GM08714 (cell line): ENCODE data around the gene LHX3.

Experiments
- H3K4me3 ChIP-seq: fragments of 200-500 bp; sonication (Bioruptor generic); 2 replicates; pipeline ENCODE4 v1.5.1; 2014; ENCODE audit warnings: mild to moderate bottlenecking, low read length, inconsistent platforms
- ZNF274 ChIP-seq: IDR thresholded peaks from 2 replicates; pipeline ENCODE4 v1.6.1; 2012; ENCODE audit warnings: mild to moderate bottlenecking, low read depth, low read length

The LHX3 gene

GRCh38 chr9:136181784-136182419 is 23.0 kb downstream of the LHX3 start:
- no peak for TF ChIP-seq ZNF274
- no peak overlapping the region for H3K4me3 ChIP-seq

DNA sequence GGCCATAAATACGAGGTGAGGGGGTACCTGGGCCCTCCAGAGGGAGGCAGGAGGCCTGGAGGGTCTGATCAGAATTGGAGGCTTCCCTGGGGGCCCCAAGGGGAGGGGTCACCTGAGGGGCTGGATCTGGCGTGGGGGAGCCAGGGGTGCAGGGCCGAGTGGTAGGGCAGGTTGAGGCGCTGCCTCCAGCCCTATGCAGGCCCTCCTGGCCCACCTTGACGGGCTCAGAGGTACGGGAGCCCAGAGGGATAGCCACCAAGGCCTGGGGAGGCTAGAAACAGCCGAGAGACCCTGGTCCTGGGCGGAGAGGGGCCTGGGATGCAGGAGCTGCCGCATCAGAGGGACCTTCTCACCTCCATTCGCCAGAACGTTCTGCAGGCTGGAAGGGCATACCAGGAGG is 24.3 kb downstream of the LHX3 start:
- H3K4me3 ChIP-seq = no peak overlapping the region
- no peak for TF ChIP-seq ZNF274

GRCh38 chr9:136179761-136180160 is 25.2 kb downstream of the LHX3 start:
- no peak for TF ChIP-seq ZNF274
- no peak overlapping the region for H3K4me3 ChIP-seq

- no peak for TF ChIP-seq ZNF274
- H3K4me3 ChIP-seq = no peak overlapping the region
Measured at GRCh38 chr9:136179101-136179616, 25.8 kb downstream of the LHX3 start.

DNA sequence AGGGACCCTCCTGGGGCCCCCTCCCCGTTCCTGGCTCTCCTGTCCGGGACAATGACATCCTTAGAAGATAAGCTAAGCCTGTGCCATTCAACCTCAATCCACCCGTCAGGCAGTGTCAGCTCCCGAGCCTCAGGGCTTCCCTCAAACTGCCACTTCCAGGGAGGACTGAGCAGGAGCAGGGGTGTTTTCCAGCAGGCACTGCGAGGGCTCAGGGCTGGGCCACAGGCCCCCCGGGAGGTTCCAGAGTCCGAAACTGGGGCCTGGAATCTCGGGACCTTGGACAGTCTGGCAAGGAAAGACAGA is 26.2 kb downstream of the LHX3 start:
- TF ChIP-seq ZNF274 = no peak
- H3K4me3 ChIP-seq = no peak overlapping the region

DNA sequence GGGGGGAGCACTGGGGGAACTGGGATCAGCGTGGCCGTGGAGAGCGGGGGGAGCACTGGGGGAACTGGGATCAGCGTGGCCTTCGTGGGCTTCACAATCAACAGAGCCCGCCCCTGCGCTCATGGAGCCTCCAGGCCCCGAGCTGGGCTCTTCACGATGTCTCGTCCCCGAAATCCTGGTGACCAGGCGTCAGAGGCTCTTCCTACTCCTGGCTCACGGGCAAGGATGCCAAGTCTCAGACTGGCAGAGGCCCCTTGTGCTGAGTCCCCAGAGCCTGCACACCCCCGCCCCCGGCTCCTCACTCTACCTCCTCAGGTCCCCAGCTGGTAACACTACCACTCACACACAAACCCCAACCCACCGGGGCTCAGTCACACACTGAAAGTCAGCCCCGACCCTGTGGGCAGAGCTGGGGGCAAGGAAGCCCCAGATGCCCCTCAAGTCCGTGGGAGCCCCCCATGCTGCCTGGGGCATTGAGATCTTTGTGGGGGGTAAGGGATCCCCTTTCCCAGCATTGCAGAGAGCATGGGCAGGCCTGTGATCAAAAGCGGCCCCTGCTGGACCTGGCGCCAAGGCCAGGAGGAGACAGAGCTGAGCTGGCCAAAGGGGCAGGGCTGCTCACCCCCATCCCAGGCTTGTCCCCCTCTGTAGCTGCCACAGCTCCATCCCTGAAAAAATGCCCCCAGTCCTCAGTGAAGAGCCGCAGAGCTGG is 26.7 kb downstream of the LHX3 start:
- no peak overlapping the region for H3K4me3 ChIP-seq
- TF ChIP-seq ZNF274 = no peak

DNA sequence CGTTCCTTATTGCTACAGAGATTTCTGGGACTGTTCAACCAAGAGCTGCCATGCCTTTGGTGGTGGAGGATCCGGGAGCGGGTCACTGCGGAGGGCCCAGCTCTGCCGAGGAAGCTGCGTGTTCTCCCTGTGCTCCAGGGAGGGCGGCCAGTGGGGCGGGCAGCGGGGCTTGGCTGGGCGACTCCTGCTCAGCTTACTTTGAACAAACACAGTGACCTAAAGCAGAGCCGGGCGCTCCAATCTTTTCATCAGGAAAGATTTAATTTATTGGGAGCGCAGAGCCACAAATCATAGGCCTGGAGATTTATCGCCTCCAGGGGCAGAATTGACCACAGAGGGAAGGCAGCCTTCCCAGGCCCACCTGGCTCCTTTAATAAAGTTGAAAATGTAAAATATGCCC is 27.7 kb downstream of the LHX3 start:
- no peak for TF ChIP-seq ZNF274
- H3K4me3 ChIP-seq = no peak overlapping the region

- no peak for TF ChIP-seq ZNF274
- no peak overlapping the region for H3K4me3 ChIP-seq
Measured at GRCh38 chr9:136175616-136176197, 29.2 kb downstream of the LHX3 start.

DNA sequence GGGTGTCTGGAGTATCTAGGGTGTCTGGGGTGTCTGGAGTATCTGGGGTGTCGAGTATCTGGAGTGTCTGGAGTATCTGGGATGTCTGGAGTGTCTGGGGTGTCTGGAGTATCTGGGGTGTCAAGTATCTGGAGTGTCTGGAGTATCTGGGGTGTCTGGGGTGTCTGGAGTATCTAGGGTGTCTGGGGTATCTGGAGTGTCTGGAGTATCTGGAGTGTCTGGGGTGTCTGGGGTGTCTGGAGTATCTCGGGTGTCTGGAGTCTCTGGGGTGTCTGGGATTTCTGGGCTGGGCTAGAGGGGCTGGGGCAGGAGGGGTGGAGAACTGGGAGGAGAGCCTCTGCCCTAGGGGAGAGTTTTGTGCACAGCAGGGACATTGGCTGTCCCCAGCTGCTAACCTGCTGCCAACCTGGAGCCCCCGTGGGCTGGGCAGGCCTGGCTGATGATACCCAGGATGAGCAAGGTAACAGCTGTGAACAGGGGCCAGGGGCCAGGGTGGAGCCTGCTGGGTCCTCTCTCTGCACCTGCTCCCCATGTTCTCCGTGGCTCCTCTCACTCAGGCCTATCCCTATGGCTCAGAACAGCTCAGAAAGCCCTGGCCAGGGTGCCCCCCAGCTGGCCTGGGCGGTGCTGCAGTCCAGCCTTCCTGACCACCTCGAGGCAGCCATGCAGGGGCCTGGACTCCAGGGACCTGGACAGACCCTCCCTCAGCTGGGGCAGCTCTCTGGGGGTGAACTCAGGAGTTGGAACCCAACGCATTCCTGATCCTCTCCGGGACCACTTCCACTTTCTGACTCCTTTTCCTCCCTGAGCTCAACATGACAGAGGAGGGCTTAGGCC is 29.9 kb downstream of the LHX3 start:
- no peak overlapping the region for H3K4me3 ChIP-seq
- TF ChIP-seq ZNF274 = no peak

- TF ChIP-seq ZNF274 = no peak
- no peak overlapping the region for H3K4me3 ChIP-seq
Measured at GRCh38 chr9:136173648-136174290, 31.2 kb downstream of the LHX3 start.

DNA sequence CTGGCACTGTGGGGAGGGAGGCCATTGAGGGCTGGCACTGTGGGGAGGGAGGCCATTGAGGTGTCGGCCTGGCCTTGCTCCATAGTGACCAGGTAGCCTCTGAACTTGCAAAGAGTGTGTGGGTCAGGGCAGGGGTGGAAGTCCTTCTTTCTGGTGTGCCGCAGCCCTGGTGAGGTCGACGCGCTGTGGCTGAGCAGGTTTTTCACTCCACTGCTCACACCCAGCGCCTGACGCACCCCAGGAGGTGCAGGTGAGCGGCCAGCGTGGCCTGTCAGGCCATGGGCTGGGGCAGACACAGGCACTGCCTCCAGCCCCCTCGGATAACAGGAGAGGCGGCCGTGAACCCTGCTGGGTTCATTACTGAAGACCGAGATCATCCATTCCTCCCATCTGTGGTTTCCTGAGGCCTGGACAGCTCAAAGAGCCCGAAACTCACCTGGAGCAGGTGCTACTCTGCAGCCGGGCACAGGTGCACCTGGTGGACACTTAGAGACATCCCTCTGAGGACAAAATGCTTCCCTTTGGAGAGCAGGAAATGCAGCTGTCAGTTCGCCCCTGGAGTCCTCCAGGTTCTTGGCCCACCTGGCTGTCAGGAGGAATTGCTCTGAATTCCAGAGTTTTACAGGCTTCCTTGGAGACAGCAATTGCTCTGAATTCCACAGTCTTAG is 32.4 kb downstream of the LHX3 start:
- no peak overlapping the region for H3K4me3 ChIP-seq
- TF ChIP-seq ZNF274 = no peak

- H3K4me3 ChIP-seq = no peak overlapping the region
- TF ChIP-seq ZNF274 = no peak
Measured at GRCh38 chr9:136171801-136172411, 33.0 kb downstream of the LHX3 start.
